Activated naive CD8-positive, alpha-beta T cell treated with anti-CD3 and anti-CD28 coated beads, Interleukin-2, amount 10 ng/mL, durations not matched to agents 7 days and 5 days (primary cell): ENCODE measurements around the gene TPCN1. TPM values are rescaled to one million over a fixed set of nuclear protein-coding genes. Genes with fewer than 3 reads are reported as not detected.
A peak's percentile ranks its signal among the peaks of the same experiment; 100 is the strongest.

Experiments
- ATAC-seq: fragments of 150-1000 bp; cut with Tn5 transposase; one replicate; pipeline ENCODE4 v1.10.0; 2021; ENCODE audit warnings: low read depth, moderate library complexity
- POLR2A ChIA-PET: fragments of 350-600 bp; sonication (Branson Sonifier 250); formaldehyde crosslinking; loops from one replicate; lab custom pipeline; 2021; ENCODE audit warnings: antibody characterized with exemption; lab: Charles Lee
- DNase-seq: peaks from one replicate; pipeline ENCODE4 v3.0.0; 2021
- H3K27ac Mint-ChIP-seq: one replicate; pipeline ENCODE4 v1.8.0; 2022; ENCODE audit warnings: mild to moderate bottlenecking, mixed read lengths
- H3K27me3 Mint-ChIP-seq: one replicate; pipeline ENCODE4 v1.8.0; 2022; ENCODE audit warnings: mild to moderate bottlenecking, moderate library complexity, mixed read lengths
- H3K36me3 Mint-ChIP-seq: one replicate; pipeline ENCODE4 v1.8.0; 2021; ENCODE audit warnings: mild to moderate bottlenecking, mixed read lengths
- H3K4me1 Mint-ChIP-seq: one replicate; pipeline ENCODE4 v1.8.0; 2021; ENCODE audit warnings: mixed read lengths
- H3K4me3 Mint-ChIP-seq: one replicate; pipeline ENCODE4 v1.8.0; 2022; ENCODE audit warnings: mild to moderate bottlenecking, moderate library complexity, mixed read lengths
- H3K9me3 Mint-ChIP-seq: one replicate; pipeline ENCODE4 v1.8.0; 2021; ENCODE audit warnings: mixed read lengths
- total RNA-seq, 2 experiments: library from RNA; stranded (reverse); gene quantifications; one replicate each; pipeline ENCODE4 v1.2.3, GENCODE V29; 2021

TPCN1 gene
- total RNA-seq, 2 experiments from 2014 or later = 29.9 to 32.0 TPM

DNA sequence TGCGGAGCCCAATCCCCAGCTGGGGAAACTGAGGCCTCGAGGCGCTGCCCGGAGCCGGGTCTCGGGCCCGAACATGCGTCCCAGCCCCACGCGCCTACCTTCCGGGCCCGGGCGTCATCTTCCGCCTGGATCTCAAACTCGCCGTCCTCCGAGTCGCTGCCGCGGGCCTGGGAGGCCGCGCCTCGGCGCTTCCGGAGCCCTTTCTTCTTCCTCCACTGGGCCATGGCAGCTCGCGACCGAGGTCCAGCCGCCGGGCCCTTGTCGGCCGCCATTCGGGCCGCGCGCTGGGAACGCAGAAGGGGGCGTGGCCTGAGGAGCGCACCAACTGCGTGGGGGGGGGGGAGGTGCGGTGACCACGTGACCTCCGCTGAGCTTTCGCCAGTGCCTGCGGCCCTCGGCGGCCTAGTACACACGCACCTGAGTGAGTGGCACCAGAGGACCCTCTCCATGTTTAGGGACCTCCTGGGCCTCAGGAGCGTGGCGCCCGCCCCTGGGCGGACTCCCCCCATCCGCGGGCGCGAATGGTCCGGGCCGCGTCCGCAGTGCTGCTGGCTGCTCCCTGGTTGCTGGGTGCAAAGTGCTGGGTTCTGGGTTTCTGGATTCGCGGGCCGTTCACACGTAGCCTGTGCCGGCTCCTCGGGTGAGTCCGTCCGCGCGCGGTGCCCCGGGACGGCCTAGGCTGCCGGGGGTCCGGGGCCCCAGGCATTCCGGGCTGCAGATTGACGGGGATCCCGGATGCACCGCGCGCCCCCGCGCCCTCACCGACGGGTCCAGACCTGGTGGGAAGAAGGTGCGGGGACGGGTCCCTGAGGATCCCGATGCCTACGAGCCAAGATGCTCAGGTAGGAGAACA, 35.9 kb upstream of the TPCN1 start, which contains the start of the genes DDX54 and RITA1:
DDX54 (minus strand) TSS at position 299 of the 853 bp plus-strand sequence; CDS start at position 272, 27 bp downstream.
RITA1 (plus strand) TSS at position 542 of the 853 bp plus-strand sequence. CDS start 1,026 bp downstream, outside the sequence.
- H3K27me3 Mint-ChIP-seq = no peaks in the 10 kb centered on the region
- POLR2A ChIA-PET = interaction anchor here (0.6 to 2.5 kb wide), 10 partner anchors 10 to 237 kb away, joined by 3 to 16 read pairs (median 4); partner anchors contain the start of genes SDSL and TPCN1
- H3K27ac Mint-ChIP-seq = peak within 1 kb of the TSS; percentile 92
- H3K9me3 Mint-ChIP-seq = no peaks in the 10 kb centered on the region
- ATAC-seq (peak; percentile 55), DNase-seq (peak; percentile 89)
- H3K4me1 Mint-ChIP-seq = peaks cover 23% of the 10 kb centered on the region
- peaks cover 17% of the 10 kb centered on the region for H3K36me3 Mint-ChIP-seq
- H3K4me3 Mint-ChIP-seq = peak within 1 kb of the TSS; percentile 89

GRCh38 chr12:113186033-113186365, 35.3 kb upstream of the TPCN1 start:
- ATAC-seq = no peak
- H3K4me3 Mint-ChIP-seq = peak overlapping the region; percentile 89
- POLR2A ChIA-PET = interaction anchor here (0.6 to 2.5 kb wide), 8 partner anchors 9 to 236 kb away, joined by 3 to 16 read pairs (median 4); partner anchors contain the start of genes SDSL and TPCN1
- H3K36me3 Mint-ChIP-seq = peaks cover 14% of the 10 kb centered on the region
- peak overlapping the region; percentile 92 for H3K27ac Mint-ChIP-seq
- H3K27me3 Mint-ChIP-seq = no peaks in the 10 kb centered on the region
- DNase-seq = no peak
- H3K9me3 Mint-ChIP-seq = no peaks in the 10 kb centered on the region
- peaks cover 24% of the 10 kb centered on the region for H3K4me1 Mint-ChIP-seq

GRCh38 chr12:113186666-113187325, 34.5 kb upstream of the TPCN1 start:
- POLR2A ChIA-PET = interaction anchor here (0.7 to 2.5 kb wide), 6 partner anchors 8 to 200 kb away, joined by 3 to 16 read pairs (median 4); partner anchors contain the start of gene TPCN1
- Mint-ChIP-seq H3K4me1 (peaks cover 24% of the 10 kb centered on the region), H3K9me3 (no peaks in the 10 kb centered on the region), H3K27me3 (no peaks in the 10 kb centered on the region), H3K36me3 (peaks cover 14% of the 10 kb centered on the region), H3K4me3 (peak overlapping the region; percentile 89), H3K27ac (peak overlapping the region; percentile 92)
- ATAC-seq (no peak), DNase-seq (no peak)

DNA sequence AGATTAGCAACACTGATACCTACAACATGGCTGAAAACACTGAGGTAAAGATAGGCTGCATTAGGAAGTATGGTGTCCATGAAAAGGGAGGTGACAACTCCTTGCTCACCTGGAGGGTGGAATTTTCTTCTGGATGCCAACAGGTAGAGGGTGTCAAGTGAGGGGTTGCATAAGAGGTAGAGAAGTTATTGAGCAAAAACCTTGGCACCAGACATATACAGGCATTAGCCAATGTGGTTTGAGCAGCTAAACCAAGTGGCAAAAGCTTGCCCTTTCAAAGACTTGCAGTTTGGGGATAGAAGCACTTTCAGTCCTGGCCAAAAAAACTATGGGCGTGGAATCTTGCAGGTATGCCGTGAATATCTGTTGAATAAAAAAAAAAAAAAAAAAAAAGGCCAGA, 31.9 kb upstream of the TPCN1 start:
- no peaks in the 10 kb centered on the region for H3K9me3 Mint-ChIP-seq
- no peak overlapping the region for H3K27ac Mint-ChIP-seq
- POLR2A ChIA-PET = interaction anchor here (0.7 kb wide), 1 partner anchor 11 kb away, joined by 4 read pairs; no protein-coding TSS in a partner anchor
- no peak for ATAC-seq
- no peaks in the 10 kb centered on the region for H3K27me3 Mint-ChIP-seq
- DNase-seq = no peak
- H3K36me3 Mint-ChIP-seq = peaks cover 17% of the 10 kb centered on the region
- H3K4me1 Mint-ChIP-seq = peaks cover 24% of the 10 kb centered on the region
- no peak overlapping the region for H3K4me3 Mint-ChIP-seq

DNA sequence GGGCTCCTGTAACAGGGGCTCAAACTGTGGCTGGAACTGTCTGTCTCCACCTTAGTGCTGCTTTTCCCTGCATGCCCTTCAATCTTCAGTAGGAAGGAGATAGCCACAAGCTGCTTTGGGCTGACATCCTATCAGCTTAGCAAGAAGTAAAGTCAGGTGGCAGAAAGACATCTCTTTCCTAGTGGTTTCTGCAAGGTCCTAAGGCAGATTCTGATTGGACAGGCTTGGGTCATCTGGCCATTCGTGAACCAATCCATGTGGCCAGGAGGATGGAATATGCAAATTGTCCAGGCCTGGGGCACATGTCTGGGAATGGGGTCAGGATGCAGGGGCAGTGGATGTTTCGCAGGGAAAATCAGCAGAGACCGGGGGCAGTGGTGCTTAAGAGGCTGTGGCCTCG, 30.5 kb upstream of the TPCN1 start:
- POLR2A ChIA-PET = interaction anchor here (0.6 to 0.8 kb wide), 2 partner anchors 15 to 166 kb away, joined by 3 to 4 read pairs; no protein-coding TSS in a partner anchor
- DNase-seq (no peak), ATAC-seq (no peak)
- H3K4me3 Mint-ChIP-seq = no peak overlapping the region
- no peaks in the 10 kb centered on the region for H3K9me3 Mint-ChIP-seq
- no peaks in the 10 kb centered on the region for H3K27me3 Mint-ChIP-seq
- peaks cover 17% of the 10 kb centered on the region for H3K36me3 Mint-ChIP-seq
- H3K4me1 Mint-ChIP-seq = peaks cover 24% of the 10 kb centered on the region
- H3K27ac Mint-ChIP-seq = peak overlapping the region; percentile 21

- H3K27me3 Mint-ChIP-seq = no peaks in the 10 kb centered on the region
- peaks cover 17% of the 10 kb centered on the region for H3K36me3 Mint-ChIP-seq
- DNase-seq (no peak), ATAC-seq (no peak)
- no peak overlapping the region for H3K4me3 Mint-ChIP-seq
- H3K4me1 Mint-ChIP-seq = peaks cover 22% of the 10 kb centered on the region
- POLR2A ChIA-PET = interaction anchor here (0.6 kb wide), 1 partner anchor 15 kb away, joined by 3 read pairs; no protein-coding TSS in a partner anchor
- H3K9me3 Mint-ChIP-seq = no peaks in the 10 kb centered on the region
- H3K27ac Mint-ChIP-seq = no peak overlapping the region
Measured at GRCh38 chr12:113191227-113191626, 30.0 kb upstream of the TPCN1 start.

GRCh38 chr12:113194971-113195391, 26.3 kb upstream of the TPCN1 start:
- Mint-ChIP-seq H3K27ac (no peak overlapping the region), H3K4me1 (peaks cover 15% of the 10 kb centered on the region), H3K27me3 (no peaks in the 10 kb centered on the region), H3K4me3 (no peak overlapping the region), H3K9me3 (no peaks in the 10 kb centered on the region), H3K36me3 (peaks cover 6% of the 10 kb centered on the region)
- POLR2A ChIA-PET = interaction anchor here (0.7 to 1.7 kb wide), 2 partner anchors 9 to 13 kb away, joined by 5 read pairs; no protein-coding TSS in a partner anchor
- DNase-seq (no peak), ATAC-seq (no peak)

DNA sequence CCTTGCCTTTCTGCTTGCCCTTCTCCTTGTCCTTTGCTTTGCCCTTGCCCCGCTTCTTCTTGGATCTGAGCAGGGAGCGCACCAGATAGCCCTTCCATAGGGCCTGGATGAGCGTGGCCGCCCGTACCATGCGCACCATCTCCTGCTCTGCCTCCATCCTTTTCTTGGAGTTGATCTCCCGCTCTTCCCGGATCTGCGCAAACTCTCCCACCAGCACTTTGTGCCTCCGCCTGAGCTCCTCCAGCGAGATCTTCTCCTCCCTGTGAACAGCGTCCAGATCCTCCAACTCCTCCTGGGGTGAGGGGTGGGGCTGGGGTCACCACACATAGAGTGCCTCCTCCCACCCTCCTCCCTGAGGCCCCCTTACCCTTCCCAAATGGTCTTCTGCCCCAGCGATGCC, 25.7 kb upstream of the TPCN1 start:
- Mint-ChIP-seq H3K4me3 (no peak overlapping the region), H3K4me1 (peaks cover 13% of the 10 kb centered on the region), H3K27ac (no peak overlapping the region), H3K9me3 (no peaks in the 10 kb centered on the region), H3K27me3 (no peaks in the 10 kb centered on the region), H3K36me3 (peaks cover 6% of the 10 kb centered on the region)
- ATAC-seq (no peak), DNase-seq (no peak)
- POLR2A ChIA-PET = interaction anchor here (0.9 to 1.7 kb wide), 3 partner anchors 9 to 12 kb away, joined by 3 to 5 read pairs (median 4); partner anchors contain the start of gene DDX54

DNA sequence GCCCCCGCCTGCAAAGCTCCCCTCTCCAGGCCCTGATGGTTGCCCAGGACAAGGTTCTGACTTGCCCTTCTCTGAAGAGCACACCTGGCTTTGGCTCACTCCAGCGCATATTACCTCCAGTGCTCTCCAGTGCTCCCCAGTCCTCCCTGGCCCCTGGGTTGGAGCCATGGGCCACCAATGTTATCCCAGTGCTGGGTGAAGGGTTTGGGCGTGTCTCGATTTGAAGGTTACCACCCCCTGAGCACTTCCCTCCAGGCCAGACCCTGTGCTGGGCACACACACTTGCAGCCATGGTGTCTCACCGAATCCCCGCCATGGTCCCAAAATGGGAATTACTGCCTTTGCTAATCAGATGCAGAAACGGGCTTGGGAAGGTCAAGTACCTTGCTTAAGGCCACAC, 24.7 kb upstream of the TPCN1 start:
- ATAC-seq = no peak
- H3K27me3 Mint-ChIP-seq = no peaks in the 10 kb centered on the region

DNA sequence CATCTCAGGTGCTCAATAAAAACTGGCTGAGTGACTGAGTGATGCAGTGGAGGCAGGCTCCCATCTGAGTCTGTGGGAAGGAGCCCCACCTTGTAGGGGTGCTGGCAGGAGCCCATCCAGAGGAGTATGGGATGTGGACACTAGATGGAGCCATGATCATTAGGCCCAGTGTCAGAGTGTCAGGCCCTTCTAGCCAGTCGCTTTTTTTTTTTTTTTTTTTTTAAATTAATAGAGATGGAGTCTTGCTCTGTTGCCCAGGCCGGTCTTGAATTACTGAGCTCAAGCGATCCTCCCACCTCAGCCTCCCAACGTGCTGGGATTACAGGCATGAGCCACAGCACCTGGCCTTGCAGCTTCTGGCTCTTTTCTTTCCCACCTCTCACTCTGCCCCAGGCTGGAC, 24.3 kb upstream of the TPCN1 start:
- peak; percentile 51 for DNase-seq
- Mint-ChIP-seq H3K9me3 (no peaks in the 10 kb centered on the region), H3K4me3 (no peak overlapping the region), H3K27ac (no peak overlapping the region), H3K4me1 (peaks cover 13% of the 10 kb centered on the region), H3K36me3 (peaks cover 4% of the 10 kb centered on the region), H3K27me3 (no peaks in the 10 kb centered on the region)
- peak; percentile 92 for ATAC-seq
- POLR2A ChIA-PET = interaction anchor here (0.6 to 1.5 kb wide), 8 partner anchors 11 to 209 kb away, joined by 3 to 12 read pairs (median 4); partner anchors contain the start of gene DDX54

More for the DNA sequence above, 24.7 kb upstream of the TPCN1 start:
- Mint-ChIP-seq H3K9me3 (no peaks in the 10 kb centered on the region), H3K4me1 (peaks cover 13% of the 10 kb centered on the region), H3K27ac (no peak overlapping the region), H3K4me3 (no peak overlapping the region), H3K36me3 (peaks cover 6% of the 10 kb centered on the region)
- DNase-seq = no peak
- POLR2A ChIA-PET = interaction anchor here (0.9 to 1.5 kb wide), 3 partner anchors 10 to 123 kb away, joined by 3 to 4 read pairs (median 4); partner anchors contain the start of gene DDX54

- Mint-ChIP-seq H3K4me1 (peaks cover 13% of the 10 kb centered on the region), H3K9me3 (no peaks in the 10 kb centered on the region), H3K27ac (no peak overlapping the region), H3K4me3 (no peak overlapping the region), H3K36me3 (no peaks in the 10 kb centered on the region), H3K27me3 (no peaks in the 10 kb centered on the region)
- POLR2A ChIA-PET = interaction anchor here (0.6 to 1.3 kb wide), 7 partner anchors 10 to 208 kb away, joined by 3 to 12 read pairs (median 4); no protein-coding TSS in a partner anchor
- ATAC-seq = no peak
- DNase-seq = no peak
Measured at GRCh38 chr12:113197518-113198077, 23.7 kb upstream of the TPCN1 start.

GRCh38 chr12:113198296-113198695, 23.0 kb upstream of the TPCN1 start:
- no peaks in the 10 kb centered on the region for H3K27me3 Mint-ChIP-seq
- no peaks in the 10 kb centered on the region for H3K36me3 Mint-ChIP-seq
- H3K4me3 Mint-ChIP-seq = no peak overlapping the region
- DNase-seq (no peak), ATAC-seq (no peak)
- H3K27ac Mint-ChIP-seq = no peak overlapping the region
- POLR2A ChIA-PET = interaction anchor here (1.3 kb wide), 1 partner anchor 134 kb away, joined by 3 read pairs; no protein-coding TSS in a partner anchor
- peaks cover 13% of the 10 kb centered on the region for H3K4me1 Mint-ChIP-seq
- H3K9me3 Mint-ChIP-seq = no peaks in the 10 kb centered on the region
